Measurements from ENCODE around the gene CLTA.

GRCh38 chr9:36158122-36158521 is 32.6 kb upstream of the CLTA start:
- TF ChIP-seq POLR2A (IDR thresholded peaks at IDR 0.05) (no peak), CTCF (IDR thresholded peaks at IDR 0.05) (no peak), POLR2AphosphoS5 (IDR thresholded peaks at IDR 0.05) (no peak)

Data from breast epithelium (tissue), 3 donors.